KG1 (cell line): ENCODE data around the gene B3GNT2.
"Not testable (repeated sequence)": the region's sequence is repeated elsewhere in the genome, so short reads cannot be mapped to it uniquely, and the experiment has no call there.

Source experiments
- DNase-seq: peaks from one replicate; lab custom pipeline; 2025; lab: John Stamatoyannopoulos, UW

Gene B3GNT2

GRCh38 chr2:62185475-62186155 lies 10.3 kb upstream of the B3GNT2 start:
- no peak for DNase-seq

- no peak for DNase-seq
These were observed 9.6 kb upstream of the B3GNT2 start for GRCh38 chr2:62186156-62186905.

GRCh38 chr2:62187246-62187645 lies 8.7 kb upstream of the B3GNT2 start:
- DNase-seq, result no peak

- DNase-seq, result no peak
These were observed 7.5 kb upstream of the B3GNT2 start for GRCh38 chr2:62188416-62188815.

DNA sequence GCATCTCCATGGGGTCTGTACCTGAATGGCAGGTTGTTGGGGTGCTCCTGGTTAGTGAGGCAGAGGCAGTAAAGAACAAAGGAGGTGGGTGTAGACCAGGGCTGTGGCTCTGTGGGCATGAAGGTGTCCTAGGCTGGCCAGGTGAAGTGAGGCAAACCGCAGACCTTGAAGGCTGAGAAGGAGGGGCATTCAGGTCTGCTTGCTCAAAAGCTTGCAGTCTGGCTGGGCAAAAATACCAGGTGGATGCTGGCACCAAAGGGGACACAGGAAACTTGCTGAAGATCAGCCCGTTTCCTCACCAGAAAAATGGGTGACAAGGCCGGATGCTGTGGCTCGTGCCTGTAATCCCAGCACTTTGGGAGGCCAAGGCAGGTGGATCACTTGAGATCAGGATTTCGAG lies 6.7 kb upstream of the B3GNT2 start:
- DNase-seq, result no peak

DNA sequence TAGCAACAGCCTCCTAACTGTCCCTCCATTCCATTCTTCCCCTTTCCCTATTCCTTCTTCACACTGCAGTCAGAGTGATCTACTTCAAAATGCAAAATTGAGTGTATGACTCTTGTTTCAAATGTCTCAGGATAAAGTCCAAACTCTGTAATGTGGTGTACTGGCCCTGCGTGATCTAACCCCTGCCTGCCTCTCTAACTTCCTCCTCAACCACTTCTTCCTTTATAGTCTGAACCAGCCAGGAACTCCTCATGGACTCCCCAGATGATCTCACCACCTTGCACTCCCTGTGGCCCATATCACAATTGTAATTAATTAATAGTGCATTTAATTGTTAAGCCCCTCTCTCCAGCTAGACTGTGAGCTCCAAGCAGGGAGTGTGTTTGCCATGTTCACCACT lies 3.1 kb upstream of the B3GNT2 start:
- DNase-seq, result peak; percentile 32

DNA sequence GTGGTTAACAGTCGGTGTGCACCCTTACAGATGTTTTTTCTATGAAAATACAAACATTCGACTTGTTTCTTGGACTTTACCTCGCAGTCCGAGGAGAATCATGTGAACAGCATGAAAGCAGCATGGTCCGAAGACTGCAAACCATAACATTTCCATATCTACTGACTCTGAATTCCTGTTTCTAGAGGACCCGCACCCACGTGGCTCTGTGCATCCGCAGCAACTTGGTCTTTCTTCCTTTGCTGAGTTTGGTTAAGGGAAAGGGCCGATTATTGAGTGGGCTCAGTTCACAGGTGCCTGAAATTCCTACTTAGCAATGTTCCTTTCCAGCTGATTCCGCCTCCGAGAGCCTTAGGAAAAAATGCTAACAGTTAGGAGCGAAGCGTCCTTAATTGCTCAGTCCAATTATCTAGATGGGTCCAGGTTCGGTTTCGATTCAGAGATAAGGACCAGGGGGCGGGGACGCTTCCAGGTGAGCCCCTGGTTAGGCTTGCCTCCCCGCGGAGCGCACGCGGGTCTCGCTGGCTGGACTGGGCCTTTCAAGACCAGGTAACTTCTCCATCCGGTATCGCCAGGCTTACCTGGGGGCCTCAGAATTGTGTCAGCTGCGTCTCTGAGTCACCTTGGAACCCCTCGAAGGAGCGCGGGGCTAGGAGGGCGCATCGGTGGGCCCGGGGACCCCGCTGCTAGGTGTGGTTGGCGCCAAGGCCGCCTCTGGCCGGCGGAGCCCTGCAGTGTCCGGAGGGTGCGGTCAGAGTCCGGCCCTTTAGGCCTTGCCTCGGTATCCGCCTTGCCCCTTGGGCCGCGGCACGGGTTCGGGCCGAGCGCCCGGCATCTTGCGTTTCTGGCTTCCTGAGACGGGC lies 1.1 kb upstream of the B3GNT2 start:
- DNase-seq, result no peak

- no peak for DNase-seq
These were observed 475 bp downstream of the B3GNT2 start for GRCh38 chr2:62196278-62196901.

GRCh38 chr2:62197011-62197924 lies 1.4 kb downstream of the B3GNT2 start:
- no peak for DNase-seq

DNA sequence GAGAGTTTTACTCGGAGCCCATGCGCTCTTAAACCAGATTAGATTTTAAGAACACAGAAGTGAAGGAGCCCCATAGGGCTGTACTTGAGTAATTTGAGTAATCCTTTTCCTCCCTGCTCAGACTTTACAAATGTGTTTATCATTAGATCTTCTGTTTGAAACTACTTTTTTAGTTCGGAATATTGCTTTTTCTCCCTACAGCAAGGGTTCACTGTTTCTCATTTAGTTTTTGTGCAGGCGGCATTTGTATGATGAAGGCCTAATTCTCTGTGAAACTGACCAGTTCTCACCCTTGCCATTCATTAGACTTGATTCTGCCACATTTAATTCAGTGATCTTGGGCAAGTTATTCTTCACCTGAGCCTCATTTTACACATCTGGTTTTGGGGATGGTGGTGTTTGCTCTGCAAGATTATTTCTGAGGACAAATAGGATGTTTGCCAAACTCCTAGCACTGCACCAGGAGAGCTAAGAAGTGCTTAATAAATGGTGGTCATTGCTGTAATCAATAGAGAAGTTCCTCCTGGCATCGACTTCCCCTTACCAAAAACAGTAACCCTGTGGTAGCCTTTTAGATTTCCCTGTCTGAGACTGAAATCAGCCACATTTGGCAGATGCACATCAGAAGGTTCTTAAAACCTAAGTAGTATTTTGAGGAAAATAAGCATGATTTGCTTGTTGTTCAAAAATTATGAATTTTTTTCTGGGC lies 2.2 kb downstream of the B3GNT2 start:
- no peak for DNase-seq

DNA sequence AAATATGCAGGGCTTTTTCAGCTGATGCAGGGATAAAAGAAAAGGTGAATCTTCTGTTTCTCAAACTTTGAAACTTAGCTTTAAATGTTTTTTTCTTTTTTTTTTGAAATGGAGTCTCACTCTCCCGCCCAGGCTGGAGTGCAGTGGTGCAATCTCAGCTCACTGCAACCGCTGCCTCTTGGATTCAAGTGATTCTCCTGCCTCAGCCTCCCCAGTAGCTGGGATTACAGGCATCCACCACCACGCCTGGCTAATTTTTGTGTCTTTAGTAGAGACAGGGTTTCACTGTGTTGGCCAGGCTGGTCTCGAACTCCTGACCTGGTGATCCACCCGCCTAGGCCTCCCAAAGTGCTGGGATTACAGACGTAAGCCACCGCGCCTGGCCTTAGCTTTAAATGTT lies 2.9 kb downstream of the B3GNT2 start:
- not testable (repeated sequence) for DNase-seq

- DNase-seq, result no peak
These were observed 3.6 kb downstream of the B3GNT2 start for GRCh38 chr2:62199392-62200125.

GRCh38 chr2:62200291-62200841 lies 4.5 kb downstream of the B3GNT2 start:
- DNase-seq, result no peak

- no peak for DNase-seq
These were observed 5.0 kb downstream of the B3GNT2 start for GRCh38 chr2:62200868-62201267.

- DNase-seq, result no peak
These were observed 5.4 kb downstream of the B3GNT2 start for GRCh38 chr2:62201307-62201706.

DNA sequence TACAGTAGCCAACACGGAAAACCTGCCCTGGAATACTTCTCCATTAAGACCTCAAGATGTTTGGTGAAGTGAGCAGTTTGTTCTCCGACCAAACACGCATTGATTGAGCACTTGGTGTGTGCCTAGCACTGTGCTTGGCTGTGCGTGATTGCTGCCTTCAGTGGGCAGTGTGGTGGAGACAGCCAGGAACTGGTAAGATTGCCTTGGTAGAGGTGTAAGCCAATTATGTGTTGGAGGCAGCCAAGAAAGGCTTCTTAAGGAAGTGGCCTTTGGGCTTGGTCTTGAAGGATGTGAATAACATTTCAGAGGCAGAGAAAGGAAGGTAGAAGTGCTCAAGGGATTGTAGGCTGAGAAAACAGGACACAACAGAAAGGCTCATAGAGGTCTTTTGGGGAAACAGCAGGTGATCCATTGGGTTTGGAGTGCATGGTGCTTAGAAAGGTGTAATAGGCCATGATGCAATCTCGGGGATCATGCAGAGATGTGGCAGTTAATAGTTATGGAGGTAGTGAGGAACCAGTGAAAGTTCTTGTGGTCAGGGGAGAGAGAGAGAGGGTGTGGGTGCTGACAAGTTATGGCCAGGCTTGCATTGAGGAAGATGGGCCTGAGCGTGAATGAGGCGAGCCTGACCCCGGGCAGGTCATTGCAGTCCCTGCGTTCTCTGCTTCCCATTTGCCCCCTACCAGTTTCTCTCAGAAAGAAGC lies 6.3 kb downstream of the B3GNT2 start:
- DNase-seq, result no peak

GRCh38 chr2:62202729-62203128 lies 6.8 kb downstream of the B3GNT2 start:
- no peak for DNase-seq

DNA sequence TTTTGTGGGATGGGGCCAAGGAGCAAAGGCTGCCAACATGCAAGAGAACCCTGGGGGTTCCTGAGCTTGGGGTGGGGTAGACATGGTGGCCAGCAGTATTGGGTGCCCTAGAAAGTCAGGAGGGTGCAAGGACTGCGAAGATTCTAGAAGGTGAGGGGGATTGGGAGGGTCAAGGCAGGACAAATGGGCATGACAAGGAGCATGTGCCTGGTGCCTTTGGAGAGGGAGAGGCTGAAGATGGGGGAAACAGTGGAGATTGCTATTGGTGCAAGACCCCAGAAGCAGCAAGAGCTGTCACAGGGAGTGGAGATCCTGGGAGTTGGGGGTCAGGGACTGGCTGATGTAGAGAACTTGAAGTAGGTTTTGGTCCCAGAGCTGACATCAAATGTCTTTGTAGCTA lies 7.5 kb downstream of the B3GNT2 start:
- DNase-seq, result no peak

- DNase-seq, result no peak
These were observed 9.1 kb downstream of the B3GNT2 start for GRCh38 chr2:62204998-62205496.
